GM18951 (cell line): ENCODE data around the gene TCF21.

Experiments
- POLR2A ChIP-seq: IDR thresholded peaks from 4 replicates; pipeline ENCODE4 v1.6.1; 2011; ENCODE audit warnings: mild to moderate bottlenecking; ENCODE audit not compliant: insufficient read length, insufficient read depth; ENCODE audit errors: extremely low read depth
- in situ Hi-C: fragments of 300-500 bp; cut with MboI; formaldehyde crosslinking; loops from one replicate; pipeline ENCODE4 v1.12.0; 2022; ENCODE audit warnings: low sequenced_read_pairs, mixed read lengths, inconsistent platforms; ENCODE audit not compliant: unreplicated experiment

TCF21 gene

GRCh38 chr6:133871131-133871530, 17.8 kb upstream of the TCF21 start:
- no peak for TF ChIP-seq POLR2A
- in situ Hi-C loops: no loop called here

DNA sequence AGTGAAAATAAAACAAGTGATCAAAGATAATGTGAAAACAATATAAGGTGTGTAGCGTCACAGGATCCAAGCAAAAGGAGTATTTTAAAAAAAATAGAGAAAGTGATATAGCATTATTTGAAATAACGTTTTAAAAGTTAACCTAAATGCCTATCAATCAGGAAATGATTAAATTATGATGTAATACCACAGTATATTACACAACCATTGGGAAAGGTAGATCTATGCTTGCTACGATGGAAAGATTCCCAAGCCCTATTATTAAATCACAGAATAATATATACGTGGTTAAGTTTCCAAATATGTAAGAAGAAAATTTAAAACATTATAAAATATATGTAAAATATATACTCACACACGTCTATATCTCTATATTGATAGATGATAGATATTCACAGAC, 15.4 kb upstream of the TCF21 start:
- TF ChIP-seq POLR2A: no peak
- in situ Hi-C loops: no loop called here

GRCh38 chr6:133877116-133877515, 11.8 kb upstream of the TCF21 start:
- in situ Hi-C loops: no loop called here
- TF ChIP-seq POLR2A: no peak

GRCh38 chr6:133880006-133880405, 8.9 kb upstream of the TCF21 start:
- in situ Hi-C loops: no loop called here
- no peak for TF ChIP-seq POLR2A

GRCh38 chr6:133880896-133881295, 8.0 kb upstream of the TCF21 start:
- no peak for TF ChIP-seq POLR2A
- in situ Hi-C loops: no loop called here

- TF ChIP-seq POLR2A: no peak
- in situ Hi-C loops: no loop called here
These were observed 2.7 kb upstream of the TCF21 start for GRCh38 chr6:133886104-133886775.

DNA sequence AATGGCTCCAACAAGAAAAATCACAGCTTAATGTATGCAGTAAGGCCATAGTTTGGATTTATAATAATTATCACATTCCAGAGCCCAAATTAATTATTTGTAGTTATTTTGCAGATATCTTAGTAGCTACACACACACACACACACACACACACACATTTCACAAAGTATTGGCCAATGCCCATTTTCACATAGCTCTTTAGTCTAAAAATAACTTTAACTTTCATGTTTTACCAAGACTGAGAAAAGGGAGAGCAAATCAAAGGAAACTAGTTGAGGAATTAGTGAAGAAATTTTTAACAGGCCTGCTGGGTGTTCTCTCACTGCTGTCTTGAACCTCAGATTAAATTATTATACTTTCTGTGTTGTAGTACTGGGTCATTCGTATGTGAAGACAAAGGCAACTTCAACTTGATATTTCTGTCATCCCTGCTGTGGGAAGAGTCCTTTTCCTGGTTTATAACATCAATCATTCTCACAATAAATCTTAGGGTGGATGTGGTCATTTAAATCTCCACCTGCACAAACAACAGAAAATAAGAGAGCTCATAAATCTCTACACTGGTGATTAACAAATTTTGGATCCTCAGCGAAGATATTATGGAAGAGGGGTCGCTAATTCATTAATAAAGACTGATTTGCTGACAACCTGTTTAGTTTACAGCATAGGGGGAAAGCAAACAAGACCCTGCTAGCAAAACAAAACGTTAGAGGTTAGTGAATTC, 1.6 kb upstream of the TCF21 start:
- in situ Hi-C loops: no loop called here
- TF ChIP-seq POLR2A: no peak

GRCh38 chr6:133887880-133888230, 1.1 kb upstream of the TCF21 start:
- no peak for TF ChIP-seq POLR2A
- in situ Hi-C loops: no loop called here

GRCh38 chr6:133889557-133890403, 867 bp downstream of the TCF21 start:
- TF ChIP-seq POLR2A: no peak
- in situ Hi-C loops: no loop called here

- TF ChIP-seq POLR2A: no peak
- in situ Hi-C loops: no loop called here
These were observed 1.8 kb downstream of the TCF21 start for GRCh38 chr6:133890711-133891148.

GRCh38 chr6:133891149-133891926, 2.4 kb downstream of the TCF21 start:
- no peak for TF ChIP-seq POLR2A
- in situ Hi-C loops: no loop called here

GRCh38 chr6:133891927-133892812, 3.3 kb downstream of the TCF21 start:
- in situ Hi-C loops: no loop called here
- TF ChIP-seq POLR2A: no peak
